Stimulated activated CD8-positive, alpha-beta memory T cell treated with anti-CD3 and anti-CD28 coated beads, Interleukin-4, amount 100 ng/mL, for 24 hours (primary cell): ENCODE measurements around the gene AGAP9.
"Not testable (repeated sequence)": the region's sequence is repeated elsewhere in the genome, so short reads cannot be mapped to it uniquely, and the experiment has no call there.

ENCODE experiments used
- DNase-seq: peaks from one replicate; pipeline ENCODE4 v3.0.0-alpha.2; 2020; ENCODE audit warnings: low read depth

The AGAP9 gene

DNA sequence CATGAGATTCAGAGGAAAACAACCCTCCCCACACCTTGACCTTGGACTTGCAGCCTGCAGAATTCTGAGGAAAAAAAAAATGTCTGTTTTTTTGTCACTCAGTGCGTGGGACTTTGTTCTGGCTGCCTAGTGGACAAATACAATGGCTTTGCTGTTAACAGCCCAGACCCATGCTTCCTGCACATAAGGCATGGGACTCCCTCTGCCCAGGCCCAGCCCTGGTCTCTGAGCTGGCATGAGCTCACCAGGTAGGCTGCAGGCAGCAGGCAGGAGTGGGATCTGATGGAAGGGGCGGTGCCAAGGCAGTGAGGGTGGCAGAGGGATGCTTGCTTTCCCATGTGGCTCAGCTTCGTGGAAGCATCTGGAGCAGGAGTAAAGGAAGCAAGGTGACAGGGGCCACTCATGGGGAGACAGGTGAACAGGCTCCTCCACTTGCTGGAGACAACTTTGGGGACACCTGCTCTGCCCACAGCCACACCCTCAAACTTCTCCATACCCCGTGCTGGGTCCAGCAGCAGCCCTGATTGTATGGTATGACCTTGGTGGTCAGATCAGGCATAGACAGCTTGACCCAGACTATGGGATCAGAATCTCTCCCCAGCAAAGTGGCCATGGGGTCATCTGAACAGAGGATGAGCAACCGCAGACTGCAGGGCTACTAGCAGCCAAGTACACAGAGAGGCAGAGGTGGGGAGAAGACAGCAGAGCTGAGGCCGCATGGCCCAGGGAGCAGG is 66.5 kb downstream of the AGAP9 start:
- no peak for DNase-seq

DNA sequence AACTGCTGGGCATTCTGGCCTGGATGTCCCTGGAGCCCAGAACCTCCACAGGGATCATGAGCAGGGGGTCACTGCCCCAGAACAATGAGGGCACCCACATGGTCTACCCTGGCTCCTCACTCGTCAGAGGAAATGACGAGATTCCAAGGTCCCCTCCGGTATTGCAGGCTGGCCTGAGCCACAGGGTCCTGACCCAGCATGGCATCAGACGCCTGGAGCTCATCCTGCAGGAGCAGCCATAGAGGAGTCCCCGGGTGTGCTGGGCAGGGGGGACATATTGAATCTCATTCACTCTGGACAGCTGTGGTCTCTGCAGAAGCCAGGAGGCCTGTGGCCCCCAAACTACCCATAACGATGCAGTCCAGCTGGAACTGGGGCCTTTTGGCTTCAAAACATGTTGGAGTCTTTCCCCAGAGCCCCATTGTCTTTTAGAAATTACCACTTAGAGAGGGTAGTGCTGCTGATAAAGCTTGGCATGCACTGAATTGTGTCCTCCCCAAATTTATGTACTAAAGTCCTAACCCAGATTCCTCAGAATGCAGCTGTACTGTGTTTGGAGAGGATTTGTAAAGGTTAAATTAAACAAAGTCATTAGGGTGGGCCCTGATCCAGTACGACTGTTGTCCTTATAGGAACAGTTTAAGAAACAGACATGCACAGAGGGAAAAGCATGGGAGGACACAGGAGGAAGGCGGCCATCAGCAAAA is 67.2 kb downstream of the AGAP9 start:
- DNase-seq, result no peak

DNA sequence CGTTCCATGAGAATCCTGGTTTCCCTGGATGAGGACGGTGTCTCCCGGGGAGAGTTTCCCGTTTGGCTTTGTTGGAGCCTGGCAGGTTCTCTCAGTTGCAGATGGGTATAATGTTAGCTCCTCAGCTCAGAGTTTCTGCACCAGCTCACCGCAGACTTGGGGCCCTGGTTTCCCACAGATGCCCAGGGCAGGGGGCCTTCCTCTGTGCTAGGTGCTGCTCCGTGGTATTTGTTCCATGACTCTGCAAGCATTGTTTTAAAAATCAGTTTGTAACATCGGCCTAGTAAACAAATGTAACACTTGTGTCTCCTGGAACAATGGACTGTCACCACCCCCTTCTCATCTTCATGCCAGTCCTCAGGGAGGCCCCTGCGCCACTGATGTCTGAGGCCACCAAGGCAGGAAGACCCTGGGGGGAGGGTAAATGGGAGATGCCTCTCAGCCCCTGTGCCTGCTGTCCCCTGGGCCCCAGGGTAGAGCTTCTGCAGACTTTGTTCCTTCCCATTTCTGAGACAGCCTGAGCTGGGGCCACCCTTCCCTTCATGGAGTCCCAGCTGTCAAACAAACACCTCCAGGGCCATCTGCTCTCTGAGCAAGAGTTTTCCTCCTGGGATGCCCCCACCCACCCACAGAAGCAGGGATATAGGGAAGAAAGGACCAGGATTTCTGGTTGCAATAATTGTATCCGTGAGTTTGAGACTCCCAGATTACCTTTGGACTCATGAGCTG is 67.9 kb downstream of the AGAP9 start:
- not testable (repeated sequence) for DNase-seq

DNA sequence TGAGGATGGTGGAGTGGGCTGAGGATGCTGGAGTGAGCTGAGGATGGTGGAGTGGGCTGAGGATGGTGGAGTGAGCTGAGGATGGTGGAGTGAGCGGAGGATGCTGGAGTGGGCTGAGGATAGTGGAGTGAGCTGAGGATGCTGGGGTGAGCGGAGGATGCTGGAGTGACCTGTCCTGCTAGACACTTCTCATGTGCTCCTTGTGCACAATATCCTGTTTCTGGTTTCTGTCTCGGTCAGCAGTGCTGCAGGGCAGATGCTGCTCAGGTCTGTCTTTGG is 68.7 kb downstream of the AGAP9 start:
- no peak for DNase-seq

DNA sequence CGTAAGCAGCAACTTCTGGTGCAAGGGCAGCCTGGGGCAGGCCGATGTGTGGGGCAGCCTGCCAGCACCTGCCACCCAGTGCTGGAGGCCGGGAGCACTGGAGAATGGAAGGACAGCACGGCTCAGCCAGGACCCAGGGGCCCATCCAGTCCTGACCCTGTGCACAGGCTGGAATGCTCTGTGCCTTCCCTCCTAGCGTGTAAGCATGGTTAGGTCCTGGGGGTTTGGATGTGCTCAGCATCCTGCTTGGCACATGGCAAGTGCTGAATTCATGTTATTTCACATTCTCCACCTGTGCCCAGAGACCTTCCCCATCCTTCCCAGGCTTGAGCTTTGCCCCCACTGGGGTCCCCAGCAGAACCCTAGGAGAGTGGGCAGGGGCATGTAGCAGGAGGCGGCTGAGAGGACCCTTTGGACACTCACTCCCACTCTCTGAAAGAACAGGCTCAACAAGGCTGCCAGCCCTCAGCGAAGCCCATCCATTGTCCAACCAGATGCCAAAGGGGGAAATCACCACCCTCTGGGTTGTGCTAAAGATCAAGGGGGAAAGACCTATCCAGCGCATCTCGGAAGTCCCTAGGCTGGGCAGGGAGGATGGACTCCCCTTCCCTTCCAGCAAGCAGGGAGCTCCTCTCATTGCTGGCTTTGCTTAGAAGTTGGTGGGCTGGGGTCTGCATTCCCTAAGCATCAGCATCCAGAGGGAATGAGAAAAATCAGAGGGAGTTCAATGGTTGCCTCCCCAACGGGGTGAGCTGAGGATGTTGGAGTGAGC is 69.2 kb downstream of the AGAP9 start:
- DNase-seq, result no peak

DNA sequence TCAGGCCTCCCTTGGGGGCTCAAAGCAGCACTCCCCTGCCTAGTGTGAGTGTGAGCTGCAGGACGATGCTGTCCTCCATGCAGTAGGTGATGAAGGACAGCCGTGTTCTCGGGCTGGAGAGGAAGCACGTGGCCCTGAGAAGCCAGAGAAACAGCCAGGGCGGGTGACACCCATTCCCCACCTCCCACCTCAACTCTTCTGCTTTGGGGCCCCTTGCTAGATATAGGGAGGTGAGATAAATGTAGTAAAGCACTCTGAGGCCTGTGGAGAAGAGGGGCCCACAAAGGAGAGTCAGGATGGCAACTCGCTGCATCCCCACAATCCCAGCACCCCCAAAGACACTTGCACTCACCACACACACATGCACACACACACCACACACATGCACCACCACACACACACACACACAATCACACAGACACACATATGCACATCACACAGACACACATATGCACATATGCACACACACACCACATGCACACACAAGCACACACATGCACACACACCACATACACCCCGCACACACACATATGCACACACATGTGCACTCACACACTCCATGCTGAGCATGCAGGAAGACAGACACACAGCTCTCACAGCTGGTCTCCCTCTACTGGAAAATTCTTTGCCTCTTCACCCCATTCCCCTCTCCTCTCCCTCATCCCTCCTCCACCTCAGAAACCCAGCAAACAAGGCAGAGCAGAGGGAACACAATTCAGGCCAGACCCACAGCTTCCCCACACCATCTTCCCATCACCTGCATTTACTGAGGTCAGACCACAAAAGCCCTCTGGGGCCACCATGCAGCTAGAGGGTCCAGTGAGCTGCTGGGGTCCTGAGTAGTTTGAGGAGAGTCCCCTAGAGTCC is 70.1 kb downstream of the AGAP9 start:
- no peak for DNase-seq

DNA sequence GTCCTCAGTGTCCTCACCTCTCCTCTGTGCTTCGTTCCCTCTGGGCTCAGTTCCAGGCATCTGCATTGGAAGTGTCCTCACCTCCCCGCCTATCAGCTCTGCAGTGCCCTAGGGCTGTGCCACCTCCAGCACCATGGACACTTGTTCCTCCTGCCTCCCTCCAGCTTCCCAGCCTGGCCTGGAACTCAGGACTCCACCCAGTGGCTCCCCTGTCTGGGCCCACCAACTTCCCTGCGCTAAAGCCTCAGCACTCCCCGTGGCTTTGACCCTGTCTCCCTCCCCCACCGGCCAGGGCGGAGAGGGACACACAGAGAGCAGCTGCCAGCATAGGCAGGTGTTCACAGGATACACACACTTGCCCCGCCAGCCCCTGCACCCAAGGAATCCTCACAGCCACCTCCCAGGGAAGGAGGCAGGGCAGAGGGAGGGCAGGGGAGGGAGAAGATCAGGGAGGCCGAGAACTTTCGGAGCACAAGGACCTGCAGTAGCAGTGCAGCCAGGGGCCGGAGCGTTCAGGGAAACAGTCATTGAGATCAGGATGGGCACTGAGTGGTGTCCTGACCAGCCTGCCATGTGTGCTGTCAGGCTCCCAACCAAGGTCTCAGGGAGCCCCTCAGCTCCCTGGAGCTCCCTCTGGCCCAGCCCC is 70.8 kb downstream of the AGAP9 start:
- DNase-seq, result no peak

DNA sequence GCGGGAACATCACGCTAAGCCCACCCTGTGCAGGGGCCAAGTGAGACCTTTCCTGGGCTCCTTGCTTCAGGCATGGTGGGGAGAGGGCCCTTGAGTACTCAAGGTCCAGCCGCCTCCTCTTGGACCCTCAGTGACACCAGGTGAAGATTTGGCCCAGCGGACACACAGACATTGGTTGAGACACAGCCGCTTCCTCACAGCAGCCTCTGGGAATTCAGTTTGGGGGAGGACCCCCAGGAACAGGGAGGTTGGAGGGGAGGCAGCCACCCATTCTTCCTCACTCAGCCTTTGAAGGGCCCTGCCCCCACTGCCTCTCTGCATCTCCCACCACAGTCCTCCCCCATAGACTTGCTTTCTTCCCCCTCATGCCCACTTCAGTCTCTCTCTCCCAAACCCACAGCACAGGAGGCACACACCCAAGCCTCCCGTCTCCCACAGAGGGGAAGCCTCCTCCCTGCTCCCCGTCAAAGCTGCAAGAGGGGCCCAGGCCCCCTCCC is 71.4 kb downstream of the AGAP9 start:
- no peak for DNase-seq
